NT2/D1 (cell line): ENCODE measurements around the gene GDPD2.

Source experiments
- DNase-seq: peaks from one replicate; pipeline ENCODE4 v3.0.0-alpha.2; 2011; ENCODE audit warnings: low read depth, low spot score
- H3K27me3 ChIP-seq: 2 replicates; pipeline ENCODE4 v1.6.0; 2011; ENCODE audit warnings: mild to moderate bottlenecking; ENCODE audit not compliant: insufficient read length, insufficient read depth
- H3K36me3 ChIP-seq: 2 replicates; pipeline ENCODE4 v1.6.1; 2011; ENCODE audit warnings: mild to moderate bottlenecking, low read length, mixed read lengths; ENCODE audit not compliant: insufficient read depth, insufficient read length
- H3K4me1 ChIP-seq: 2 replicates; pipeline ENCODE4 v1.5.1; 2011; ENCODE audit not compliant: insufficient read depth, insufficient read length
- H3K4me3 ChIP-seq: 2 replicates; pipeline ENCODE4 v1.5.1; 2011; ENCODE audit warnings: low read depth; ENCODE audit not compliant: insufficient read length
- H3K9ac ChIP-seq: 2 replicates; pipeline ENCODE4 v1.6.0; 2011; ENCODE audit warnings: low read depth; ENCODE audit not compliant: insufficient read length
- H3K9me3 ChIP-seq: 2 replicates; pipeline ENCODE4 v1.5.1; 2011; ENCODE audit warnings: mild to moderate bottlenecking, low read length; ENCODE audit not compliant: insufficient read depth
- SUZ12 ChIP-seq: IDR thresholded peaks from 2 replicates; pipeline ENCODE4 v1.6.1; 2011; ENCODE audit not compliant: insufficient read length, insufficient read depth; ENCODE audit errors: extremely low read depth
- YY1 ChIP-seq: IDR thresholded peaks from 2 replicates; pipeline ENCODE4 v1.6.1; 2011; ENCODE audit not compliant: insufficient read length, insufficient read depth
- ZNF274 ChIP-seq: IDR thresholded peaks from 2 replicates; pipeline ENCODE4 v1.6.1; 2011; ENCODE audit warnings: mild to moderate bottlenecking, low read depth, low read length

GDPD2 gene

DNA sequence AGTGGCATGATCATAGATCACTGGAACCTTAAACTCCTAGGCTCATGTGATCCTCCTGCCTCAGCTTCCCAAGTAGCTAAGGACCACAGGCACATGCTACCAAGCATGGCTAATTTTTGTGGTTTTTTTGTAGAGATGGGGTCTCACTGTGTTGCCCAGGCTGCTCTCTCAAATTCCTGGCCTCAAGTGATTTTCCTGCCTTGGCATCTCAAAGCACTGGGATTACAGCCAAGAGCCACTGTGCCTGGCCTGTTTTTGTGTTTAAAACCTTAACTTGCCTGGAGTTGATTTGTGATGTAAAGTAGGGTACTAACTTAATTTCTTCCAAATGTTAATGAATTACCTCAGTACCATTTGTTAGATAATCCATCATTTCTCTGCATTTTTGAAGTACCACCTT is 43.9 kb downstream of the GDPD2 start:
- no peaks in the 10 kb centered on the region; the same call in 1 of the 2 replicates for H3K9me3 ChIP-seq
- DNase-seq = no peak
- no peak overlapping the region for H3K4me3 ChIP-seq
- TF ChIP-seq YY1 (no peak), ZNF274 (no peak), SUZ12 (no peak)
- no peaks in the 10 kb centered on the region for H3K27me3 ChIP-seq
- H3K9ac ChIP-seq = no peak overlapping the region
- no peaks in the 10 kb centered on the region for H3K4me1 ChIP-seq
- H3K36me3 ChIP-seq = peaks cover 8% of the 10 kb centered on the region

DNA sequence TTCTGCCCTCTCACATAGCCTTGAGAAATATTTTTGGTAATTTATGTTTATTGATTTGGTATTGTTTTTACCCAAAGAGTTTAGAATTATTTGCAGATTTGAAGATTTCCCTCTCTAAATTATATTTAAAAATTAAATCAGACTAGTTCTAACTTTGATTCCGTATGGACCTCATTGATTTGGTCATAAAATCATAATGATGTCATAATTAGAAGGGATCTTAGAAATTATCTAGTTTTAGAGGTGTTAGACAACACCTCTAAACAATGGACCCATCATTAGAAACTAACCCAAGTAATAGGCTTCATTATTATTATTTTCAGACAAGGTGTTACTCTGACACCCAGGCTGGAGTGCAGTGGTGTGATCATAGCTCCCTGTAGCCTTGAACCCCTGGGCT is 45.6 kb downstream of the GDPD2 start:
- Histone ChIP-seq H3K4me1 (no peaks in the 10 kb centered on the region), H3K9ac (no peak overlapping the region), H3K27me3 (no peaks in the 10 kb centered on the region), H3K4me3 (no peak overlapping the region), H3K9me3 (no peaks in the 10 kb centered on the region; the same call in 1 of the 2 replicates), H3K36me3 (peaks cover 6% of the 10 kb centered on the region)
- TF ChIP-seq ZNF274 (no peak), SUZ12 (no peak), YY1 (no peak)
- no peak for DNase-seq

DNA sequence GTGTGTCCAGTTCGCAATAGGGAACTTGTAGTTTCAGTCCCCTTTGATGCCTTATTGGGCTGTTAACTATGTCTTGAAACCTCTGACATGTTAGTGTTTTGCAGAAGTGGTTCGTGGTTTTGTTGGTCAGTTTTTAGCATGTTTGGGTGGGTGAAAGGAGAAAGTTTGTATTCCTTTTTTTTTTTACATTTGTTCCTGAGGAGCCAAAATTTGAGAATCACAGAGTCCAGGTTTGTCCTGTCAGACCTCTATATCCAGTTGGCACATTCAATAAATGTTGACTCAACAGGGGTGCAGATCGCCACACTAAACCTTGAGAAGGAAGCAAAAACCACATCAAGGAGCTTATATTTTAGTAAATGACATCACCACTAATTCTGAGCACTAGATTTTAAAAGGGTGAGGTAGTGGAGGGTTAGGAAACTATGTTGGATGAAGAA is 47.8 kb downstream of the GDPD2 start:
- H3K4me3 ChIP-seq = no peak overlapping the region
- H3K9ac ChIP-seq = no peak overlapping the region
- H3K36me3 ChIP-seq = peaks cover 4% of the 10 kb centered on the region
- H3K4me1 ChIP-seq = no peaks in the 10 kb centered on the region
- TF ChIP-seq SUZ12 (no peak), YY1 (no peak), ZNF274 (no peak)
- no peaks in the 10 kb centered on the region for H3K27me3 ChIP-seq
- H3K9me3 ChIP-seq = no peaks in the 10 kb centered on the region; the same call in 1 of the 2 replicates
- no peak for DNase-seq

DNA sequence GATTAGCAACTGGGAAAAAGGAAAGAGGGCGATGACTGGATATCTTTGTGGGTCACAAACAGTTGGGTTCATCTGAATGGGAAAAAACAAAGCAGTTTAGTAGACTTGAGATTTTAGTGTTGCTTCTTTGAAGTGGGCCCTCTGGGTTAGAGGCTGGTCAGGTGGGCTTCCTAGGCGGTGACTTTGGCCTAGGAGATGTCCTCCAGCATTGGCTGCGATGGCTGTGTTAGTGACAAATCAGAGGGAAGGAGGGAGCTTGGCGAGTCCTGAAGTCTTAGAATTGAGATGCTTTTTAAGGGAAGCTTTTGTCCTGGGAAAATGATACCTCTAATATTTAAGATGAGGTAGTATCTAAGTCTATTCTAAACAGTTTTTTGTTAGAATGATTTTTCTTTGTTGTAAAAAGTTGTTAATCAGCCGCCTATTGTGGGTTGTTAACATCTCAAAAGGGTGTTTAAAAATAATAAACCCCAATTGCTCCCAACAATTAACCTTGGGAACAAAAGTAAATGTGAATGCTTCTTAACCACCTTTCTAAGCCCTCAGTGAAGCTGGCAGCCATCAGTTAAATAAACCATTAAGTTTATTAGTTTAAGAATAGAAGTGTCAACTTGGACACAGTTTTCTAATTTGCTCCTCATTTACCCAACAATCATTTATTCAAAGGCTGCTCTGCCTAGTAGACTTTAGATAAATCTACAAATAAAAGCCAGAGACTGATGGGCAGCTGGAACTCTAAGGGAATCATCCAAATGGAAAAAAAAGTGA is 53.2 kb downstream of the GDPD2 start:
- Histone ChIP-seq H3K4me3 (no peak overlapping the region), H3K9me3 (no peaks in the 10 kb centered on the region), H3K36me3 (peaks cover 9% of the 10 kb centered on the region), H3K4me1 (peaks cover 13% of the 10 kb centered on the region), H3K27me3 (no peaks in the 10 kb centered on the region), H3K9ac (peak overlapping the region; percentile 32)
- DNase-seq = no peak
- TF ChIP-seq SUZ12 (no peak), YY1 (no peak), ZNF274 (no peak)

DNA sequence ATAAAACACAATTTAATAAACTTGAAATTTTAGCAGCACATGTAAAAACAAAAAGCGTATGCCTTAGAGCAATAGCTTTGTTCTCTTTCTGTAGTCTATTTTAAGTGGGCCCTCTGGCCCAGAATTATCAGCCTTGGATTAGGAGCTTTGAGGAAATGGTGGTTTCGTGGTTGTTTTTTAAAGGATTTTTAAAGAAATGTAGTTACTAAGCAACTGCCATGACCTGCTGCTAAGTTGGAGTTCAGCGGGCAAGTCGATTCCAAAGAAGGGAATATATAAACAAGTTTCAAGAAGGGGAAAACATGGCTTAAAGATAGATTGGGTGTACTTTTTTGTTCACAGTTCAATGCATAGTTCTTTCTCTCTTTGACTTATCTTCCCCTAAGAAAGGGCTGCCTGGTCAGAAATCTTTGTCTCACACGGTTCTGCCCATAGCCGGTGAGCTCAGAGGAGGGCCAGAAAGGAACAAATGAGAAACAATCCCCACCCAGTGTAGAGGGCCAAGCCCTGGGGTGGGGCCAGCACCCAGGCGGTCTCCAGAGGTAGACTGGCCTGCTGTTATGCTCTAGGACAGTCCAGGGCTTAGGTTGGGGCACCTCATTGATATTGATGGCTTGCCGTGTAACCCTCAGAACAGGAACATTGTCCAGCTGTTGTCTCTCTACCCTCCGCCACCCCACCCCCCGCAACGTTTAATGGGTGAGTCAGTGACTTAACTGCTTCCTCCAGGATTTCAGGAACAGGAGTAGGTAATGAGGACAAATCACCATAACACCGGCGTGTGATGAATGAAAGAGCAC is 54.0 kb downstream of the GDPD2 start:
- no peak overlapping the region for H3K9ac ChIP-seq

DNA sequence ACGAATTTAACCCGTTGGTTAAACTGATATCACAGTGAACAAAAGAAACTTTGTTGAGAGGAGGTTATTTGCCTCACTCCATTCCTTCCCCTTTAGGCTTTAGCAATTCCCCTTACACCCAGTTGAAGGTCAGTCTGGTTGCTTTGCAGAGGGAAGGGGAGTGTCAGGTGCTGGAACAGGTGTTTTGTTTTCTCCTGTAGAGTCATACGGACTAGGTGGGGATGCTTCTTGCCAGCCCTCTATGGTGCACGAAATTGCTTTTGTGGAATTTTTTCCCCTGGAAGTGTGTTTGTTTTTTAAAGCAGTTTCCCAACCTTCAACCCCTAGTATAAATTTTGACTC is 54.6 kb downstream of the GDPD2 start:
- Histone ChIP-seq H3K9me3 (no peaks in the 10 kb centered on the region), H3K9ac (no peak overlapping the region), H3K36me3 (peaks cover 18% of the 10 kb centered on the region), H3K4me1 (peaks cover 13% of the 10 kb centered on the region), H3K4me3 (no peak overlapping the region), H3K27me3 (no peaks in the 10 kb centered on the region)
- no peak for DNase-seq
- TF ChIP-seq YY1 = no peak
- no peak for TF ChIP-seq ZNF274
- no peak for TF ChIP-seq SUZ12

More for the DNA sequence above, 54.0 kb downstream of the GDPD2 start:
- H3K27me3 ChIP-seq = no peaks in the 10 kb centered on the region
- peaks cover 17% of the 10 kb centered on the region for H3K36me3 ChIP-seq
- no peak for TF ChIP-seq ZNF274
- TF ChIP-seq SUZ12 = no peak
- no peak for TF ChIP-seq YY1
- peaks cover 13% of the 10 kb centered on the region for H3K4me1 ChIP-seq
- DNase-seq = peak; percentile 68
- no peak overlapping the region for H3K4me3 ChIP-seq
- H3K9me3 ChIP-seq = no peaks in the 10 kb centered on the region
